A673 (cell line): ENCODE results near the gene HS3ST5.

Experiments
- CTCF ChIP-seq: fragments of 300-800, 200-600 bp; sonication (generic); conservative IDR thresholded peaks from 2 replicates; pipeline ENCODE4 v1.5.1; 2017; ENCODE audit warnings: low read depth, mild to moderate bottlenecking, antibody characterized with exemption, low read length, moderate library complexity, mixed read lengths
- EZH2 ChIP-seq: fragments of 200-600 bp; sonication (generic); IDR thresholded peaks from 2 replicates; pipeline ENCODE4 v1.6.1; 2017; ENCODE audit warnings: borderline replicate concordance, low read depth, mild to moderate bottlenecking, mixed read lengths, antibody characterized with exemption, low read length; ENCODE audit not compliant: poor library complexity, severe bottlenecking

GRCh38 chr6:114008331-114008730 lies 334.5 kb downstream of the HS3ST5 start:
- no peak for TF ChIP-seq CTCF
- TF ChIP-seq EZH2: no peak
